ENCODE data around the gene OR2D2.

OR2D2 gene

DNA sequence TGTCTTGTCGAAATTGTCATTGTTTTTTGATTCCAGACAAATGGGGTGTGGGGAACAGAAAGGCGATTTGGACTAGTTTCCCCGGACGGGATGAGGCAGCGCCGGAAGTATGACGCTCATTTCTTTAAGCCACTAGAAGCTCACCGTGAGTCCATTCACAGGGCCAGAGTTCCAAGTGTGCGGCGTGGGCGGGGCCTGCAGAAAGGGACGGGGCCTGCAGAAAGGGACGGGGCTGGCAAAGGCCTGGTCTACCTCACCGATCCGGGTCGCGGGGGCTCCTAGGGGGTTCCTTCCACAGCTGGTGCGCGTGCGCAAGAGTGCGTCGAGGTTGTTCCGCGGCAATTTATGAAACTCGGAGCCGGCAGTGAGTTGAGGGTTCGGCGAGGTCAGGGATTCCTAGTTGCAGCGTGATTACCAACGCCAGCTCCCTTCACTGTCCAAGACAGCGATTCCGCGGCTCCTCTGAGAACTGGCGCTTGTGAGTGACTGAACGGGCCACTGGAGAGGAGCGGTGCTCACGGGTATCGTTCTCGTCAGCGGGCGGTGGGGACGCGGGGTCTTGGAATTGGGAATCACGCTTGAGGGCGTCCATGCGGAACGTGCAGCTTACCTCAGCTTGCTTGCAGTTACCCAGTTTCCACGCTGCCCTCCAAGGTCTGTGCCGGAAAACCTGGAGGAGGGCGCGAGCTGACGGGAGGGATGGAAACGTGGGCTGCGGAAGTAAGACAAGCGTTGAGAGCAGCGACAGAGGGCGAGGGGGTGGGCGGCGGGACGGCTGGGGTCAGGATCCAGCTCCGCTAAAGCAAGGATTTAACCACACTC, 34.1 kb upstream of the OR2D2 start, which contains the start of gene ZNF215:
Gene ZNF215, plus strand, starts transcription at position 219 of the 822 bp plus-strand sequence. CDS start 5,847 bp downstream, outside the sequence.
- TF ChIP-seq, protein P1, sequence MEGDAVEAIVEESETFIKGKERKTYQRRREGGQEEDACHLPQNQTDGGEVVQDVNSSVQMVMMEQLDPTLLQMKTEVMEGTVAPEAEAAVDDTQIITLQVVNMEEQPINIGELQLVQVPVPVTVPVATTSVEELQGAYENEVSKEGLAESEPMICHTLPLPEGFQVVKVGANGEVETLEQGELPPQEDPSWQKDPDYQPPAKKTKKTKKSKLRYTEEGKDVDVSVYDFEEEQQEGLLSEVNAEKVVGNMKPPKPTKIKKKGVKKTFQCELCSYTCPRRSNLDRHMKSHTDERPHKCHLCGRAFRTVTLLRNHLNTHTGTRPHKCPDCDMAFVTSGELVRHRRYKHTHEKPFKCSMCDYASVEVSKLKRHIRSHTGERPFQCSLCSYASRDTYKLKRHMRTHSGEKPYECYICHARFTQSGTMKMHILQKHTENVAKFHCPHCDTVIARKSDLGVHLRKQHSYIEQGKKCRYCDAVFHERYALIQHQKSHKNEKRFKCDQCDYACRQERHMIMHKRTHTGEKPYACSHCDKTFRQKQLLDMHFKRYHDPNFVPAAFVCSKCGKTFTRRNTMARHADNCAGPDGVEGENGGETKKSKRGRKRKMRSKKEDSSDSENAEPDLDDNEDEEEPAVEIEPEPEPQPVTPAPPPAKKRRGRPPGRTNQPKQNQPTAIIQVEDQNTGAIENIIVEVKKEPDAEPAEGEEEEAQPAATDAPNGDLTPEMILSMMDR (IDR thresholded peaks at IDR 0.05; ENCODE audit: low read depth, low read length): no peak
- peak within 1 kb of the TSS; percentile 76 for H3K4me3 ChIP-seq (ENCODE audit: low read depth, low read length)
- in situ Hi-C loops (cut with HindIII; ENCODE audit: low sequenced_read_pairs): no loop called here
- DNase-seq (ENCODE audit: low read depth, low spot score): peak; percentile 79

DNA sequence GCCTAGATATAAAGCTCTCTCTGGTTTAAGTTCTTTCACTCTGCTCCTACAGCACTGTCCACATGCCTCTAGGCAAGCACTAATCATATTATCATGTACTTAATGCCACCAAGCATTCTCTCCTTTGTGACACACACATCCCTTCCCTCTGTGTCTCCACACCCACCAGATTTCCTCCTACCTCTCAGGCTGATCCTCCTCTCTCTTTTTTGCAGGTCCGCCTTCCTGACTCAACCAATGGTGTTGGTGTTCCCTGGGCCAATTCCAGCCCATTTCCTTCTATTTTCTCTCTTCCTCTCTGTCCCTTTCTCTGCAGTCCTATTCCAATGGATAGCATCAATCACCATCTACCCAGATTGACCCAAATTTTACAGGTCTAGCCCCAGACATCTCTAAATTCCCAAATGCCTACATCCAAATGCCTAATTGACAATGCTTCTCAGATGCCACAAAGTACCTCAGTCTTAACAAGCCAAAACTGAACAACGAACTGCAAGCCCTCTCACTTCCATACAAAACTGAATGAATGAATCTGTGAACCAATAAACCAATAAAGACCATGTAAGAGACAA, 33.4 kb upstream of the OR2D2 start:
- peak; percentile 6 for DNase-seq (ENCODE audit: low read depth, low spot score)
- in situ Hi-C loops (cut with HindIII; ENCODE audit: low sequenced_read_pairs): no loop called here
- H3K4me3 ChIP-seq (ENCODE audit: low read depth, low read length): peak overlapping the region; percentile 76
- TF ChIP-seq, protein P1 (IDR thresholded peaks at IDR 0.05; ENCODE audit: low read depth, low read length): no peak

DNA sequence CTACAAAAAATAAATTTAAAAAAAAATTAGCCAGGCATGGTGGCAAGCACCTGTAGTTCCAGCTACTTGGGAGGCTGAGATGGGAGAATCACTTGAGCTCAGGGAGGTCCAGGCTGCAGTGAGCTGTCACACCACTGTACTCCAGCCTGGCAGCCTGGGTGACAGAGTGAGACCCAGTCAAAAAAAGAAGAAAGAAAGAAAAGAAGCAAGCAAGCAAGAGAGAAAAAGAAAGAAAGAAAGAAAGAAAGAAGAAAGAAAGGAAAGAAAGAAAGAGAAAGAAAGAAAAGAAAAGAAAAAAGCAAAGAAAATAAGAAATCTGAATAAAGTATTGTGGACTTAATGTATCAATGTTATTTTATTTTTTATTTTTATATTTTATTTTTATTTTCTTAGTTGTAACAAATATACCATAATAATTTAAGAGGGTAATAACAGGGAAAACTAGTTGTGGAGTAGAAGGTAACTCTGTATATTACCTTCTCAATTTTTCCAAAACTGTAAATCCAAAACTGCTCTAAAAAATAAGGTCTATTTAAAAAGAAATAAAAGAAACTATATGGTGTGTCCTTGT, 32.8 kb upstream of the OR2D2 start:
- in situ Hi-C loops (cut with HindIII; ENCODE audit: low sequenced_read_pairs): no loop called here
- TF ChIP-seq, protein P1 (IDR thresholded peaks at IDR 0.05; ENCODE audit: low read depth, low read length): no peak
- no peak overlapping the region for H3K4me3 ChIP-seq (ENCODE audit: low read depth, low read length)
- no peak for DNase-seq (ENCODE audit: low read depth, low spot score)

DNA sequence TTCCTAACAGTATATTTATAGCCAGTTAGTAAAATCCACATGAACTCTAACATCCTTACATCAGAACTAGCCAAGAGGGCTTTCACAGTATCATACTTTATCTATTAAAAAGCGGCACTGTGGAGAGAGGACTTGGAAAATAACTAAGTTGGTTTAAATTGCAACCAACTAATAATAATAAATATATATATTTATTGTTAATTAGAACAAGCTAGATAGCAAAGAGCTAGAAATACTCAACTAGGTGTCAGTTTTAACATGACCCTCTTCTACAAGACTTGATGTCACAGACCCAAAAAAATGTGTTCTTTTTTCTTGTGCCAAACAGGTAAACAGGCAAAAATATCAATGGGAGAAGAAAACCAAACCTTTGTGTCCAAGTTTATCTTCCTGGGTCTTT, 28.4 kb upstream of the OR2D2 start, which contains the start of gene OR2D3:
Gene OR2D3, plus strand, starts transcription at position 301 of the 400 bp plus-strand sequence. Its CDS starts 0 bp downstream, at position 301.
- H3K4me3 ChIP-seq (ENCODE audit: low read depth, low read length): no peak within 1 kb of the TSS
- TF ChIP-seq, protein P1 (IDR thresholded peaks at IDR 0.05; ENCODE audit: low read depth, low read length): no peak
- in situ Hi-C loops (cut with HindIII; ENCODE audit: low sequenced_read_pairs): no loop called here
- no peak for DNase-seq (ENCODE audit: low read depth, low spot score)

DNA sequence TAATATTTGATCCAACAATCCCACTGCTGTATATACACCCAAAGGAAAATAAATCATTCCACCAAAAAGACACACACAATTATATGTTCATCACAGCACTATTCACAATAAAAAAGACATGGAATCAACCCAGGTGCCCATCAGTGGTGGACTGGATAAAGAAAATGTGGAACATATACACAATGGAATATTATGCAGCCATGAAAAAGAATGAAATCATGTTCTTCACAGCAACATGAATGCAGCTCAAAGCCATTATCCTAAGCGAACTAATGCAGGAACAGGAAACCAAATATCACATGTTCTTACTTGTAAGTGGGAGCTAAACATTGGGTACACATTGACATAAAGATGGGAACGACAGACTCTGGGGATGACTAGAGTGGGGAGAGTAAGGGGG, 27.4 kb upstream of the OR2D2 start:
- TF ChIP-seq, protein P1 (IDR thresholded peaks at IDR 0.05; ENCODE audit: low read depth, low read length): no peak
- in situ Hi-C loops (cut with HindIII; ENCODE audit: low sequenced_read_pairs): no loop called here
- no peak overlapping the region for H3K4me3 ChIP-seq (ENCODE audit: low read depth, low read length)
- DNase-seq (ENCODE audit: low read depth, low spot score): no peak

DNA sequence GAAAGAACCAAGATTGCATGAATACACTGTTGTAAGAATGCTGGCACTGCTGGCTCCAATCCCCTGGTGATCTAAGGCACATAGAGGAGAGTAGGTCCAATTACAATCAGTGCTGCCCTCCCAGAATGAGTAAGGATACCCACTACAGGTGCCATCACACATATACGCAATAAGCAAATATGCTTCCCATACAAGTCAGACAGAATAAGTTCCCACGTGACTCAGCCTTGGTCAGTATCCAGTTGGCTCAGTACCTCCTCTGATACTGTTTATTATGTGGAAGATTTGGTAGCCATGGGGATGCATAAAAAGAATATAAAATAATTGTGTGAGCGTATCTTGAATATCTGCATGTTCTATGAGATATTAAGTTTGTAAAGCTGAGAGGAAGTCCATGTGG, 19.6 kb upstream of the OR2D2 start:
- in situ Hi-C loops (cut with HindIII; ENCODE audit: low sequenced_read_pairs): no loop called here
- peak; percentile 37 for DNase-seq (ENCODE audit: low read depth, low spot score)
- TF ChIP-seq, protein P1 (IDR thresholded peaks at IDR 0.05; ENCODE audit: low read depth, low read length): no peak
- H3K4me3 ChIP-seq (ENCODE audit: low read depth, low read length): no peak overlapping the region
